ENCODE results near the gene BUD23.
"Not testable (repeated sequence)": the region's sequence is repeated elsewhere in the genome, so short reads cannot be mapped to it uniquely, and the experiment has no call there.

Gene BUD23

DNA sequence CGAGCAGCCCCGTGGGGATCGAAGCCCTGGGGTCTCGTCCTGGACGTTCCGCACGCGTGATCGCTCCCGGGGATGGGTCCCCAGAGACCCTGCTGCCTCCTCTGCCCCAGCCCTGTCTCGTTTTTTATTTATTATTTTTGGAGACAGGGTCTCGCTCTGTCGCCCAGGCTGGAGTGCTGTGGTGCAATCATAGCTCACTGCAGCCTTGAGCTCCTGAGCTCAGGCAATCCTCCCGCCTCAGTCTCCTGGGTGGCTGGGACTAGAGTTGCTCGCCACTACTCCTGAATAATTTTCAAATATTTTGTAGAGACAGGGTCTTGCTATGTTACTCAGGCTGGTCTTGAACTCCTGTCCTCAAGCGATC, 36.4 kb downstream of the BUD23 start:
- no peak for DNase-seq (ENCODE audit: low spot score)

DNA sequence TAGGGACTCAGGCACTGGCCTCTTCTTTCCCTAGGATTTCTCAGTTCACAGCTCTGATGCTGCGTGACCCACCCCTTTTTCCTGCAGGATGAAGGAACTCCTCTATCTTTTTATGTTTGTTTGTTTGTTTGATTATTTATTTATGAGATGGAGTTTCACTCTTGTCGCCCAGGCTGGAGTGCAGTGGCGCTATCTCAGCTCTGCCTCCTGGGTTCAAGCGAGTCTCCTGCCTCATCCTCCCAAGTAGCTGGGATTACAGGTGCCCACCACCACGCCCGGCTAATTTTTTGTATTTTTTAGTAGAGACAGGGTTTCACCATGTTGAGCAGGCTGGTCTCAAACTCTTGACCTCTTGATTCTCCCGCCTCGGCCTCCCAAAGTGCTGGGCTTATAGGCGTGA, 37.0 kb downstream of the BUD23 start:
- not testable (repeated sequence) for DNase-seq (ENCODE audit: low spot score)

DNA sequence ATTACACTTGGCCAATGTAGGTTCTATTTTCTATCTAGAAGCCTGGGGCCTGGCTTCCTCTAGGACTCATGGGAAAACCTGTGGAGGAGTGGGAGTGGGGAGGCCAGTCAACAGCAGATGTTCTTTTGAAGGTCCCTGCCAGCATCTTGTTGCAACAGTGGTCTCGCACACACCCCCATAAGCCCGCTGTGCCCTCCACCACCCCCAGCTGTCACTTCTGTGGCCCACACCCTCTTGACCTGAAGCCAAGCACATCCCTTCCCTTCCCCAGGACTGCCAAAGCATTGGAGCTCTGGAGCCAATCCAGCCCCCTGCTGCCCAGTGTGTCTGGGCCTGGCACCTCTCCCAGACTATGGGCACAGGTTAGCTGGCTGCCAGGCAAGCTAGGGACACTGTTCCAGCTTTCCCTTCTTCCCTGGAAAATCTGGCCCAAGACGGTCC, 38.0 kb downstream of the BUD23 start:
- peak; percentile 69 for DNase-seq (ENCODE audit: low spot score)

DNA sequence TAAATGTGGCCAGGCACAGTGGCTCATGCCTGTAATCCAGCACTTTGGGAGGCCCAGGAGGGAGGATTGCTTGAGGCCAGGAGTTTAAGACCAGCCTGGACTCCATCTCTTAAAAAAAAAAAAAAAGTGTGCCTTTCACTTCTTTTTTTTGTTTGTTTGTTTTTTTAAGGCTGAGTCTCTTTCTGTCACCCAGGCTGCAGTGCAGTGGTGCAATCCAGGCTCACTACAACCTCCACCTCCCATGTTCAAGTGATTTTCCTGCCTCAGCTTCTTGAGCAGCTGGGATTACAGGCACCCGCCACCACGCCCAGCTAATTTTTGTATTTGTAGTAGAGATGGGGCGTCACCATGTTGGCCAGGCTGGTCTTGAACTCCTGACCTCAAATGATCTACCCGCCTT, 38.8 kb downstream of the BUD23 start:
- not testable (repeated sequence) for DNase-seq (ENCODE audit: low spot score)

DNA sequence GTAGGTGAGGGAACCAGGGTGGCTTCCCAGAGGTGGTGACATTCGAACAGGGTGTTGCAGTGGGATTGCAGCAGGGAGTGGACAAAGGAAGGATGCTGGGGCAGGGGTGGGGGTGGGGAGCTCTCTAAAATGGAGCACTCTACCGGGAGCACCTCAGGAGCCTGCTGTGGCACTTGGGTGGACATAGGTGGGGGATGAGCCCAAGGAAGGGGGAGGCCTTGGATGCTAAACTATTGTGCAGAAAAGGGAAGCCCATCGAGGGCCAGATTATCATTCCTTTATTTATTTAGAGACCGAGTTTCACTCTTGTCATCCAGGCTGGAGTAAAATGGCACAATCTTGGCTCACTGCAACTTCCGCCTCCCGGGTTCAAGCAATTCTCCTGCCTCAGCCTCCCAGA, 39.4 kb downstream of the BUD23 start:
- no peak for DNase-seq (ENCODE audit: low spot score)

DNA sequence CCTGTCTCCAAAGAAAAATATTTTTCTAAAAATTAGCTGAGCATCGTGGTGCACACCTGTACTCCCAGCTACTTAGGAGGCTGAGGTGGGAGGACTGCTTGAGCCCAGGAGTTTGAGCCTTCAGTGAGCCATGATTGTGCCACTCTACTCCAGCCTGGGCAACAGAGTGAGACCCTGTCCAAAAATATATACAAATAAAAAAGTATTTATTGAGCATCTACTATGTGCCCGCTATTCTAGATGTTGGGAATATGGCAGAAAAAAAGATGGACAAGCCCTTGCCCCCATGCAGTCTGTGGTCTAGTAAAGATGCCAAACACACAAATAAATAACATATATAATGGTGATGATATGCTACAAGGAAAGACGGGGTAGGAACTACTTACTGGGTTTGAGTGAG, 40.4 kb downstream of the BUD23 start:
- DNase-seq (ENCODE audit: low spot score) = no peak

DNA sequence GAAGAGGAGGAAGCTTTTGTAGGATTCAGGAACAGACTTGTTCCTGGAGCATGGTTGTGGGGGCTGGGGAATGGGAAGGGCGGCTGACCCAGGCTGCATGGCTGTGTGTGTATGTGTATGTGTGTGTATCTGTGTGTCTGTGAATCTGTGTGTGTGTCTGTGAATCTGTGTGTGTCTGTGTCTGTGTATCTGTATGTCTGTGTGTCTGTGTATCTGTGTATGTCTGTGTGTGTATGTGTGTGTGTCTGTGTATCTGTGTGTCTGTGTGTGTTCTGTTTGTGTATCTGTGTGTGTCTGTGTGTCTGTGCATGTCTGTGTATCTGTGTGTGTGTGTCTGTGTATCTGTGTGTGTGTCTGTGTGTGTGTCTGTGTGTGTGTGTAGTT, 42.7 kb downstream of the BUD23 start:
- DNase-seq (ENCODE audit: low spot score) = no peak

DNA sequence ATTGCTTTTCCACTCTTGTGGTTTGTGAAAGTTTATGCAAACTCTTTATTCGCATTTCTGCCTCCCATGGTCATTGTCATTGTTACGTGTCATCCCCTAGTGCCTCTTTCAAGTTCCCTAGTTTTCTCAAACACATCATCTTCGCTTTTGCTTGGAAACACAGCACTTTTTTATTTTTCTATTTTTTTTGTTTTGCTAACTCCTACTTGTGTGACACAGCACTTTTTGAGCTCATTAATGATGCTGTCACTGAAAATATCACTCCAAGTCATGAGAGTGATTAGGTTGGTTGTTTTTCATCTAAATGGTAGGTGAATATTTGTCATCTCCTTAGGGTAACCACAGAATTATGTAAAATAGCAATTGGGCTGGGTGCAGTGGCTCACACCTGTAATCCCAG, 44.6 kb downstream of the BUD23 start:
- no peak for DNase-seq (ENCODE audit: low spot score)

DNA sequence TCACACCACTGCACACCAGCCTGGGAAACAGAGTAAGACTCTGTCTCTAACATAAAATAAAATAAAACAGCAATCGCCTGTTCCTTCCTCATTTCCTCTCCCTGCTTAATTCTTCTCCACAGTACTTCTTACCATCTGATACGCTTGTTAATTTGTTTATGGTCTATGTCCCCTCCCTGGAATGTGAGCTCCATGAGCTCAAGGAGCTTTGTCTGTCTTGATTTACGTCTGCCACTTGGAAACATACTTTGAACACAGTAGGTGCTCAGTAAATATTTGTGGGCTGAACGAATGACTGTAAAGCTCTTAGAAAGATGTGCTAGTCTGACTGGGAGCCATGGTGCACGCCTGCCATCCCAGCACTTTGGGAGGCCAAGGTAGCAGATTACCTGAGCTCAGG, 45.2 kb downstream of the BUD23 start:
- DNase-seq (ENCODE audit: low spot score) = no peak

DNA sequence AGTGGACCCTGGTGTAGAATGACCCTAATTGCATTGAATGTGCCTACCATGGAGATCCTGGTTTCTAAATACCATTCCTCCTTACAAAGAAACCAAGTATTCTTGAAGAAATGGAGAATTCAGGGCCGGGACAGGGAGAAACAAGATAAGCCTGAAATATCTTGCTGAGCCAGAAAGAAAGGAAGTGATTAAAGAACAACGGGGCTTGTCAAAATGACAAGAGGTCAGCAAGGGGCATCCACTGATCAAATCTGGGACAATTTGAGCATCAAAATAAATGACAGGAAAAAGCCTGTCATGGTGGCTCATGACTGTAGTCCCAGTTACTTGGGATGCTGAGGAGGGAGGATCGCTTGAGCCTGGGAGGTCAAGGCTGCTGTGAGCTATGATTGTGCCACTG, 47.1 kb downstream of the BUD23 start:
- no peak for DNase-seq (ENCODE audit: low spot score)

DNA sequence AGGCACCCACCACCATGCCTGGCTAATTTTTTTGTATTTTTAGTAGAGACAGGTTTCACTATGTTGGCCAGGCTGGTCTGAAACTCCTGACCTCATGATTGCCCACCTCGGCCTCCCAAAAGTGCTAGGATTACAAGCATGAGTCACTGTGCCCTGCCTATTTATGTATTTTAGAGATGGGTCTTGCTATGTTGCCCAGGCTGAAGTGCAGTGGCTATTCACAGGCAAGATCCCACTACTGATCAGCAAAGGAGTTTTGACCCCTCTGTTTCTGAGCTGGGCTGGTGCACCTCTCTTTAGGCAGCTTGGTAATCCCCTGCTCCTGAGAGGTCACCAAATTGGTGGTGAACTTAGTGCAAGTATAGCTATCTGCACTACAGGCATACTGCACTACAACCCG, 49.0 kb downstream of the BUD23 start:
- DNase-seq (ENCODE audit: low spot score) = no peak

DNA sequence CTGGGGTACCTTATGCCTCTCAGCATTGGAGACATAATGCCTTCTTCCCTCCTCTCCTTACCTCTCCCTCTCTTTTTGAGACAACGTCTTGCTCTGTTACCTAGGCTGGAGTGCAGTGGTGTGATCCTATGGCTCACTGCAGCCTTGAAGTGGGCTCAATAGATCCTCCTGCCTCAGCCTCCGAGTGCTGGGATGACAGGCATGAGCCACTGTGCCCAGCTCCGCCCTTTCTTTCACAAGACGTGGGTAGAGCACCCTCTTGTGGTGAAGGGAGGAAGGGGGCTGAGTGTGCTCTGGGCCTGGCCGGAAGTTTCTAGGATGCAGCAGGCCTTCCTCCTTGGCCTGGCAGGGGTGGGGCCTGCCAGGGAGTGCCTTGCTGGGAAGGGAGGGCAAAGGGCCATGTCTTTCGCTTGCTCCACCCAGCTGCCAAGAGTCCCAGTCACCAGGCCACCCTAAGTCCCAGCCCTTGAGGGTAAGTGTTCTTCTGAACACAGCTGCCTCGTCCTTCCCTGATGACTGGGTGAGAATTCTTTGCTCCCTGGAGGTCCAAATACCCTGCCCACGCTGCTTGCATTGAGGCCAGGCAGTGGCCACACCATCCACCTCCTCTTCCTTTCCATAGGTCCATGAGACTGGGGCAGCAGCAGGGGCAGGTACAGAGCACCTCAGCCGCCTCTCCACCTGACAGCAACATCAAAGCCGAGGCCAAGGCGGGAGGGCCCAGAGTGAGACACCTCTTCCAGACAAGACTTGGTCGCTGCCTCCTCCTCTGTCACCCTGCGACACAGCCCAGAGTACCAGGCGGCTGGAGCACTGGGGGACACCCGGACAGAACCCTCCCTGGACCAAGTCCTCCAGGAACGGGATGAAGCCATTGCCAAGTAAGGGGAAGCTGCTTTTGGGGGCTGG, 51.5 kb downstream of the BUD23 start:
- DNase-seq (ENCODE audit: low spot score) = peak; percentile 45

DNA sequence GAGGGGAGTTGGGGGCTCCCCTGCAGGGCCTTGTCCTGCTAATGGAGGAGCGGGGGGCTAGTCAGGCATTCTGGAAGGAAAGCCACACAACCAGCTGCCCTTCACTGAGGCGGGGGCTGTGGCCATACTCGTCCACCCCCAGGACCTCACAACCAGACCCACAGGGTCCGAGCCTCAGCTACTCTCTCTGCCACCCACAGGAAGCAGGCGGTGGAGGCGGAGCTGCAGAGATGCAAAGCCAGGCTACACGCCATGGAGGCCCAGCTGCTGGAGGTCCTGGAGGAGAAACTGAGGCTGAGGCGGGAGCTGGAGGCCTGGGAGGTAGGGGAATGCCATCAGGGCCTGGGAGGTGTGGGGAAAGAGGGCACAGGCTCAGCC, 52.1 kb downstream of the BUD23 start:
- no peak for DNase-seq (ENCODE audit: low spot score)

DNA sequence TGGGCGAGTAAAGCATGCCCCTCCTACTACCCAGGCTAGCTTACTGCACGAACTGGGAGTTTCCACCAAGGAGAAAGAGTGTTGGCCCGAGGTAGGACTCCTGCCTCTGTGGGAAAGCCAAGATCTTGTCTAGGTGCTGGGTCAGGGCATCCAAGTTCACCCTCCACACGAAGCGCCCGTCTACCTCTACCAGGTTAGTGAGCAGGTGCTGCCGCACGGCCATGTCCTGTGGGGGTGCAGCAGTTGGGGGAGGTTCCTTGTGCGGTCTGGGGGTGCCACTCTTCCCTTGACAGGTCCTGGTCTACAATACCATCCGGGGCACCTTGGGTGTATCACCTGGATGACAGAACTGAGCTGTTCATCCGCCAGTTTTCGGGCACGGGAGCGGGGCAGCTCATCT, 53.5 kb downstream of the BUD23 start:
- no peak for DNase-seq (ENCODE audit: low spot score)

DNA sequence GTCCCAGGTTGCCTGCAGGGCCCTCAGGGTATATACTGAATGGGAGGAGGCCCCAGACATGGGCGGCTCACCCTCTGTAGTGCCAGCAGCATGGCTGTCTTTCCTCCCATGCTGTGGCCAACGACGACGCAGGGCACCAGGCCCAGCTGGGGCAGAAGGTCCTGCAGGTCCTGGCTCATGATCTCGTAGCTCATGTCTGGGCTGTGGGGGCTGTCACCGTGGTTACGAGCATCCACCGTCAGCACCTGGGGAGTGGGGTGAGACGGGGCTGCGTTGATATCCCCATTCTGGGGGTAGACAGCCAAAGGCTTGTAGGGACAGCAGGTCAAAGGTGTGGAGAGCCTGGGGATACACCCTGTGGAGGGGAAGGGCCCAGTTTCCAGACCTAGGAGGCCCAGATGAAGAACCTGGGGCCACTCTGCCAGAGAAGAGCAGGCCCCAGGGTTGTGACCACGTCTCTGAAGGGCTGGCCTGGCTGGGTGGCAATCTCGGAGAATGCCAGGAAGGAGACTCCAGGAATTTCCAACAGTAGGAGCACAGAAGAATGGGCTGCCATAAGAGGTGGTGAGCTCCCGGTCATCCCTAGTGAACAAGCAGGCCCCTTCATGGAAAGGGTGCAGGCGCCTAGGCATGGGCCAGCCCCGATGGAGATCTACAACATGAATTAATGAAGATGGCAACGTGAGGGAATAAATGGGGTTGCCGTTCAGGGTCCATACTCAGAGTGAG, 54.3 kb downstream of the BUD23 start:
- no peak for DNase-seq (ENCODE audit: low spot score)

DNA sequence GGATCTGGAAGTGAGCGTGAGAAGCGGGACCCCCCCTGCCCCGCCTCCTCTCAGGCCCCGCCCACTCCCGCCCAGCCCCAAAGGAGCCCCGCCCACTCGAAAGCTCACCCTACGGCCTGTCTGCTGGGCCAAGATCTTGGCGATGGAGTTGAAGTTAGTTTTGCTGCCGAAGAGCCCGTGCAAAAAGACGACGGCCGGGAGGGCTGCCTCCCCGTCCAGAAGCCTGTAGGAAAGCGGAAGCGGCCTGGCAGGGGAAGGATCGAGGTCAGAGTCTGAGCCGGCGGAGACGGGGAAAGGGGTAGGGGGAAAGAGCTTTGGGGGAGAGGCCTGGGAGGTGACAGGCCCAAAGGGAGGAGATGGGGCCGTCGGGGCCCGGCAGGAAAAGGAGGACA, 54.8 kb downstream of the BUD23 start:
- peak; percentile 59 for DNase-seq (ENCODE audit: low spot score)

DNA sequence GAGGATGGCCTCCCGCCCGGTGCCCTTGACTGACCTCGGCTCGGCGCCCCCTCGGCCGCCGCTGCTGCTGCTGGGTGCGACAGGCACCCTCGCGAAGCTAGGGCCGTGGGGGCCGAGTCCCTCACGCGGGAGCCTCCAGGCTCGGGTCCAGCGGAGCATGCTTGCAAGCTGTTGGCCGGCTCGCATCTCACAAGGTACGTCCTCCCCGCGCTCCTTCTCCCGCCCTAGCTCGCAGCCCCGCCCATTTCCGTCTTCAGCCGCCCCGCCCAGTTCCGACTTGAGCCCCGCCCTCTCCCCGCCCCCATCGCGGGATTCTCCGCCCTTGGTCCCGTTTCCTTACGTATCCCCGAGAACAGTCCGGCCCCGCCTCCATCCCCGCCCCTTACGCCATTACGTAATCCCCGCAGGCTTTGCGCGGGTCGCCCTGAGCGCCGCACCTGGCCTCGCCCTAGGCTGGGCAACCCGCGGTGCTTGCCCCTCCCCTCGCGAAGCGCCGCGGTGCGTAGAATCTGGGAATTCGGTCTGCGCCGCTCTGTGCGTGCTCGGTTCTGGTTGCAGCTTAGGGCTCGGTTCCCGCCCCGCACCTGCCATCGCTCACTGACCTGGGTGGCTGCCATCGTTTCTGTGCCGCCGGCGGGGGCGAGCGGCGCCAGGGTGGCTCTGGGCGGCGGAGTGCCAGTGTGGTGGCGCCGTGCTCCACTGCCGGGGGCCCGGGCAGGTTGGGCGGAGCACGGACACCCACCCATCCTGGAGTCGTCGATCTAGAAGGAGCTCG, 55.4 kb downstream of the BUD23 start, which contains the start of gene ABHD11:
TSS of gene ABHD11 (minus strand) at position 191 of the 775 bp plus-strand sequence. CDS start at position 159, 32 bp downstream.
- peak; percentile 95 for DNase-seq (ENCODE audit: low spot score)

DNA sequence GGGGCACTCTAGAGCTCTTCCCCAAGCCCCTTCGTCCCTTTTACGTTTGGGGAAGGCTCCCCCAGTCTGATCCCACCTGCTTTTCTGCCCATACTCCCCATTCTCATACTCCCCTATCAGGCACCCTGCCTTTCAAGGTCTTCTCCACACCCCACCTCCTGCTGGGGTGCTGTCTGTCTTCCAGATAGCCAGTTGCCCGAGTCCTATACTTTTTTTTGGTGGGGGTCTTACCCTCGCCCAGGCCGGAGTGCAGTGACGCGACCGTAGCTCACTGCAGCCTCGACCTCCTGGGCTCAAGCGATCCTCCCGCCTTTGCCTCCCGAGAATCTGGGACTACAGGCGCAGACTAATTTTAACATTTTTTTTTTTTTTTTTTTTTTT, 56.0 kb downstream of the BUD23 start:
- DNase-seq (ENCODE audit: low spot score) = no peak

DNA sequence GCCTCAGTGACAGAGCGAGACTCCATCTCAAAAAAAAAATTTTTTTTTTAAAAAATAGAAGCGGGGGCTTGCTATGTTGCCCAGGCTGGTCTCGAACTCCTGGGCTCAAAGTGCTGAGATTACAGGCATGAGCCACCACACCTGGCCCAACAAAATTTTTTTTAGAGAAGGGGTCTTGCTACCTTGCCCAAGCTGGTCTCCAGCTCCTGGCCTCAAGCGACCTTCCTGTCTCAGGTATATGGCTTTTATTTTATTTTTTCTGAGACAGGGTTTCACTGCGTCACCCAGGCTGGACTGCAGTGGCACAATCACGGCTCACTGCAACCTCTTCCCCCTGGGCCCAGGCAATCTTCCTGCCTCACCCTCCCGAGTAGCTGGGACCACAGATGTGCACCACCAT, 56.8 kb downstream of the BUD23 start:
- DNase-seq (ENCODE audit: low spot score) = no peak

DNA sequence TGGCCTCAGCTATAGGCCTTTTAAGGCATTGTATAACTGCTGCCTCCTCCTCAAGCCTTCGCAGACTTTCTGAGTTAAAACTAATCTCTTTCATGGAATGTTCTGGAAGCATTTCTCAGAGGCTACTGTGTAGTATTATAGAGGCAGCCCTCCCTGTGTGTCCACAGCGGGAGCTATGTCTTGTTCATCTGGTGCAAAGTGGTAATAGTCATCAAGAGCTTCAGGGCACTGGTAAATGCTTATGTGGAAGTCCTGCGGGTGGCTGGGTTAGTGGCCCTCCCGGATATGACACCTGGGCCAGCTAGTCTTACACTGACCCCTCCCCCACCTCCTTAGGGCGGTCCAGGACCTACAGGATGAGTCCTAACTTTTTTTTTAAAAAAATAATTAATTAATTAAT, 57.4 kb downstream of the BUD23 start:
- DNase-seq (ENCODE audit: low spot score) = no peak

DNA sequence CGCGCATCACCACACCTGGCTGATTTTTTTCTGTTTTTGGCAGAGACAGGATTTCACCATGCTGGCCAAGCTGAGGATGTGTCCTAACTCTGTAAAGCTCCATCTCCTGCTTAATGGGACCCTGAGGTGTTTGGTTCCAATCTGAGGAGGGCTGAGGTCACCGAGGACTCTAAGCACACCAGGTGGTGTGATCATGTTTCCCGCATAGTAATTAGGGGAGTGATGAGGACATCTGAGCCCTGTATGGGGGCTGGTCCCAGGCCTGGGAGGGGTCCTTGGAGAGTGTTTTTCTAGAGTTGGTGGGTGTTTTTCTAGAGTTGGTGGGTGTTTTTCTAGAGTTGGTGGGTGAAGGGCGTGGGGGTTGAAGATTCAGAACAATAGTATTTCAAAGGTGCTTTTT, 58.2 kb downstream of the BUD23 start:
- DNase-seq (ENCODE audit: low spot score) = no peak

DNA sequence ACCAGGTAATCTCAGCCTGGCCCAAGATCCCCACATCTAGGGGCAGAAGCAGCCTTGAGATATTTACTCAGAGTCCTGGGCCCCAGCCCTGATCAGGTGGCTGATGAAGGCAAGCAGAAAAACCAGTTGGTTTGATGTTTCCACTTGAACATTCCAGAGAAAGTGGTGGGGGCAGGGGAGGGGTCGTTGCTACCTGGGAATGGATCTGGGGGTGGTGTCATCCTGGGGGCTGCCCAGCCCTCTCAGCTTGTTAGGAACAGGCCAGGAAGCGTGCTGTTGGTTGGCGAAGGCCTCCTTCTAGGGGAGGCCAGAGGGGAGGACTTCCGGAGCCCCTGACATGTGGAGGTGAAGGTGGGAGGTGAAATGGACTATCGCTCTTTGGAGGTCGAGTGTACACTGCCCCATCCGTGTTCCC, 58.9 kb downstream of the BUD23 start:
- no peak for DNase-seq (ENCODE audit: low spot score)

Measured in globus pallidus (tissue), 1 donor.